Endothelial cell of umbilical vein (primary cell): Measurements from ENCODE around the gene VDAC2. TPM values are rescaled to one million over a fixed set of nuclear protein-coding genes. Genes with fewer than 3 reads are reported as not detected.

Source experiments
- BruUV-seq: library from RNA; stranded (reverse); fragments of 400-500 nt; replicated peaks from 2 replicates; lab custom pipeline; 2021; lab: Mats Ljungman, UMichigan
- CTCF ChIA-PET: fragments of 300-600, 350-600 bp; sonication (Branson Sonifier 250); formaldehyde crosslinking; loops from one replicate; lab custom pipeline; 2021; ENCODE audit warnings: antibody characterized with exemption, inconsistent platforms; lab: Charles Lee
- POLR2A ChIA-PET: fragments of 300-600, 350-600 bp; sonication (Branson Sonifier 250); formaldehyde crosslinking; loops from one replicate; lab custom pipeline; 2021; ENCODE audit warnings: antibody characterized with exemption, inconsistent platforms; lab: Charles Lee
- DNase-seq: peaks from one replicate; pipeline ENCODE4 v3.0.0-alpha.2; 2011; ENCODE audit warnings: low read depth, low spot score
- FAIRE-seq: peaks from 2 replicates; lab custom pipeline; 2011; peaks lifted over from hg19 to GRCh38; lab: Jason Lieb, UNC
- H2AFZ ChIP-seq: 2 replicates; pipeline ENCODE4 v1.6.0; 2012; ENCODE audit warnings: low read depth, low read length, control low read depth, inconsistent platforms
- H3K27ac ChIP-seq: 2 replicates; pipeline ENCODE4 v1.5.1; 2011; ENCODE audit warnings: low read depth, mild to moderate bottlenecking, control low read depth, low read length, moderate library complexity; ENCODE audit not compliant: insufficient read depth
- H3K27me3 ChIP-seq, 2 experiments: 2 replicates each; pipeline versions ENCODE4 v1.6.0 to v1.6.1; 2011; ENCODE audit warnings: low read length in 2 of 2, mixed read lengths in 1 of 2; ENCODE audit not compliant: control insufficient read depth in 2 of 2, insufficient read depth in 2 of 2
- H3K36me3 ChIP-seq, 2 experiments: 2 replicates in 1 of 2; 3 replicates in 1 of 2; pipeline ENCODE4 v1.5.1; 2011; ENCODE audit warnings: low read length in 2 of 2, mild to moderate bottlenecking in 1 of 2, moderate library complexity in 1 of 2; ENCODE audit not compliant: control insufficient read depth in 2 of 2, insufficient read depth in 2 of 2; ENCODE audit errors: extremely low read depth in 1 of 2
- H3K4me1 ChIP-seq: 3 replicates; pipeline ENCODE4 v1.5.1; 2011; ENCODE audit warnings: mild to moderate bottlenecking, low read length; ENCODE audit not compliant: control insufficient read depth, insufficient read depth; ENCODE audit errors: extremely low read depth
- H3K4me2 ChIP-seq: 2 replicates; pipeline ENCODE4 v1.6.1; 2011; ENCODE audit warnings: low read length, control low read depth, mixed read lengths; ENCODE audit not compliant: insufficient read depth
- H3K4me3 ChIP-seq, 3 experiments: fragments of 200-600 bp in 1 of 3; sonication (generic), shearing (Covaris generic) in 1 of 3; replicated peaks in 1 of 3; 2 replicates each; pipeline ENCODE4 v1.5.1; 2011 to 2016; ENCODE audit warnings: control low read depth in 3 of 3, low read length in 3 of 3, mild to moderate bottlenecking in 2 of 3, inconsistent platforms in 1 of 3, low read depth in 1 of 3, moderate library complexity in 1 of 3; ENCODE audit not compliant: insufficient read depth in 1 of 3
- H3K79me2 ChIP-seq: 2 replicates; pipeline ENCODE4 v1.6.0; 2012; ENCODE audit warnings: low read length, inconsistent platforms; ENCODE audit not compliant: control insufficient read depth, insufficient read depth
- H3K9ac ChIP-seq: replicated peaks from 2 replicates; pipeline ENCODE3; 2011; ENCODE audit warnings: low read length, control low read depth; ENCODE audit not compliant: insufficient read depth; ENCODE audit errors: extremely low read depth
- H3K9me1 ChIP-seq: replicated peaks from 3 replicates; pipeline ENCODE4 v1.6.0; 2011; ENCODE audit warnings: mild to moderate bottlenecking, low read length; ENCODE audit not compliant: control insufficient read depth, insufficient read depth; ENCODE audit errors: extremely low read depth
- H3K9me3 ChIP-seq: replicated peaks from 2 replicates; pipeline ENCODE4 v1.5.1; 2012; ENCODE audit warnings: low read length, inconsistent platforms; ENCODE audit not compliant: control insufficient read depth, insufficient read depth
- H4K20me1 ChIP-seq: replicated peaks from 2 replicates; pipeline ENCODE3; 2011; ENCODE audit warnings: mild to moderate bottlenecking, low read length; ENCODE audit not compliant: control insufficient read depth, insufficient read depth; ENCODE audit errors: extremely low read depth
- EZH2 ChIP-seq: IDR thresholded peaks from 2 replicates; pipeline ENCODE4 v1.6.1; 2012; ENCODE audit warnings: borderline replicate concordance, low read depth, mild to moderate bottlenecking, moderate library complexity, low read length, inconsistent platforms; ENCODE audit not compliant: severe bottlenecking
- GATA2 ChIP-seq: IDR thresholded peaks from 2 replicates; pipeline ENCODE4 v1.7.0; 2011; ENCODE audit warnings: low read depth, mild to moderate bottlenecking, moderate library complexity, mixed read lengths, low read length; ENCODE audit not compliant: insufficient read length, insufficient read depth
- JUN ChIP-seq: IDR thresholded peaks from 2 replicates; pipeline ENCODE4 v1.6.1; 2011; ENCODE audit warnings: borderline replicate concordance, low read depth; ENCODE audit not compliant: insufficient read length, insufficient read depth
- dilution Hi-C: fragments of 300-500 bp; cut with MboI; formaldehyde crosslinking; loops from one replicate; pipeline ENCODE4 v1.15.0; 2019; ENCODE audit warnings: low sequenced_read_pairs; ENCODE audit not compliant: extremely low pct_ligation_motif_present
- intact Hi-C: fragments of 100-400 bp; cut with micrococcal nuclease; formaldehyde crosslinking; loops from one replicate; pipeline ENCODE4 v1.10.0; 2022
- polyA plus RNA-seq, 4 experiments: library from polyadenylated mRNA; depleted of rRNA in 3 of 4; stranded (reverse) in 3 of 4; unstranded in 1 of 4; fragments of >200 nt; gene quantifications; 2 replicates each; pipeline versions ENCODE4 v1.2.1 to v1.2.3, GENCODE V29; 2011 to 2012; ENCODE audit warnings: missing spikeins in 1 of 4
- total RNA-seq: library from RNA; stranded (reverse); gene quantifications from 2 replicates; pipeline ENCODE4 v1.2.3, GENCODE V29; 2021
- TF ChIP-seq, protein P1 (sequence below), 2 donors: IDR thresholded peaks; 1 replicate in 1 of 2; 2 replicates in 1 of 2; pipeline ENCODE4 v1.5.1; 2011; ENCODE audit warnings: low read length in 2 of 2, mild to moderate bottlenecking in 2 of 2, moderate library complexity in 2 of 2, control low read depth in 1 of 2, inconsistent platforms in 1 of 2, low read depth in 1 of 2; ENCODE audit not compliant: insufficient read depth in 1 of 2; ENCODE audit errors: extremely low read depth in 1 of 2
- TF ChIP-seq, protein P2 (sequence below): IDR thresholded peaks from 2 replicates; pipeline ENCODE4 v1.6.1; 2011; ENCODE audit not compliant: insufficient read depth, insufficient read length

VDAC2 gene
- total and polyA plus RNA-seq, 2 donors (not counting 3 experiments of a cell fraction or from before 2014, with no cell fraction given) = 89.3 to 222 TPM

DNA sequence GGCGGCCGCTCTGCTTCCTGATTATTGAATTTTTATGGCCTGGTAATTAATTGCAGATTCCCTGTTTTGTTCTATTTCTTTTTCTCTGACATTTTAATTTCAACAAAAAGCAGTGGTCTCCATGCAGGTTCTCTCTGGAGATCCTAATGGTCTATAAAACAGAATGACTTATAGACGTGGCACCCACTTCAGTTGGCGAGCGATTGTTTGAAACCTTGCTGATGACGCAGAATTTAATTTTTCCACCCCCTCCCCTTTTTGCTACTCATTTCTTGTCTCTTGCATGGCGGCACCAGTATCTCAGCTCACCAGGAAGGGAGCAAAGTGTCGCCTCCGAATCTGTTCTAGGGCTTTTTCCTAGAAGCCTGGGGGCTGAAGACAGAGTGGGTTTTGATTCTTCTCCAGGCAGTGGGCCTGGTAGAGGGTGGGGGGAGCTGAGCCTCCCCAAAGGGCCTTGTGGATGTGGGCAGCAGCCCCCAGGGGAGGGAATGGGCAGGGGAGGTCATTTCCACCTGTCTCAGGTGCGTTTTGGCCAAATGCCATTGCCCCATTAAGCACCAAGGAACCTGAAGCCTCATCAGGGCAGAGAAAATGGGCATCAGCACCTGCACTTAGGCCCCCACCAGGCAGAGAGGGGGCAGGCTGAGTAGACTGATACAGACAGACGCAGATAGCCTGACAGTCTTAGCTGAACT is 28.6 kb downstream of the VDAC2 start:
- dilution Hi-C loops = no loop called here
- TF ChIP-seq GATA2 (no peak), JUN (no peak), EZH2 (no peak)
- TF ChIP-seq, protein P1, sequence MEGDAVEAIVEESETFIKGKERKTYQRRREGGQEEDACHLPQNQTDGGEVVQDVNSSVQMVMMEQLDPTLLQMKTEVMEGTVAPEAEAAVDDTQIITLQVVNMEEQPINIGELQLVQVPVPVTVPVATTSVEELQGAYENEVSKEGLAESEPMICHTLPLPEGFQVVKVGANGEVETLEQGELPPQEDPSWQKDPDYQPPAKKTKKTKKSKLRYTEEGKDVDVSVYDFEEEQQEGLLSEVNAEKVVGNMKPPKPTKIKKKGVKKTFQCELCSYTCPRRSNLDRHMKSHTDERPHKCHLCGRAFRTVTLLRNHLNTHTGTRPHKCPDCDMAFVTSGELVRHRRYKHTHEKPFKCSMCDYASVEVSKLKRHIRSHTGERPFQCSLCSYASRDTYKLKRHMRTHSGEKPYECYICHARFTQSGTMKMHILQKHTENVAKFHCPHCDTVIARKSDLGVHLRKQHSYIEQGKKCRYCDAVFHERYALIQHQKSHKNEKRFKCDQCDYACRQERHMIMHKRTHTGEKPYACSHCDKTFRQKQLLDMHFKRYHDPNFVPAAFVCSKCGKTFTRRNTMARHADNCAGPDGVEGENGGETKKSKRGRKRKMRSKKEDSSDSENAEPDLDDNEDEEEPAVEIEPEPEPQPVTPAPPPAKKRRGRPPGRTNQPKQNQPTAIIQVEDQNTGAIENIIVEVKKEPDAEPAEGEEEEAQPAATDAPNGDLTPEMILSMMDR (IDR thresholded peaks at IDR 0.05; ENCODE audit: extremely low read depth in 1 of 2, insufficient read depth in 1 of 2, low read depth in 1 of 2, low read length in 2 of 2) = no peak
- TF ChIP-seq, protein P2, sequence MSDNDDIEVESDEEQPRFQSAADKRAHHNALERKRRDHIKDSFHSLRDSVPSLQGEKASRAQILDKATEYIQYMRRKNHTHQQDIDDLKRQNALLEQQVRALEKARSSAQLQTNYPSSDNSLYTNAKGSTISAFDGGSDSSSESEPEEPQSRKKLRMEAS = no peak
- peaks cover 11% of the 10 kb centered on the region for H3K4me1 ChIP-seq
- H2AFZ ChIP-seq = no peak overlapping the region
- no peaks in the 10 kb centered on the region for H3K36me3 ChIP-seq
- no peaks in the 10 kb centered on the region for H3K9me1 ChIP-seq
- H3K9ac ChIP-seq = no peak overlapping the region
- no peaks in the 10 kb centered on the region for H3K79me2 ChIP-seq
- no peaks in the 10 kb centered on the region for H3K9me3 ChIP-seq
- ChIA-PET POLR2A (no interaction called here), CTCF (interaction anchor here (1.2 kb wide), 1 partner anchor 156 kb away, joined by 3 read pairs; no protein-coding TSS in a partner anchor)
- intact Hi-C loops = no loop called here
- H3K4me2 ChIP-seq = no peak overlapping the region
- FAIRE-seq (no peak), DNase-seq (no peak)
- no peaks in the 10 kb centered on the region for H3K27me3 ChIP-seq
- no peak overlapping the region for H3K4me3 ChIP-seq
- no peaks in the 10 kb centered on the region for H4K20me1 ChIP-seq
- H3K27ac ChIP-seq = no peak overlapping the region
- no TSS peak for BruUV-seq
